ENCODE results near the gene ANGPTL1.

DNA sequence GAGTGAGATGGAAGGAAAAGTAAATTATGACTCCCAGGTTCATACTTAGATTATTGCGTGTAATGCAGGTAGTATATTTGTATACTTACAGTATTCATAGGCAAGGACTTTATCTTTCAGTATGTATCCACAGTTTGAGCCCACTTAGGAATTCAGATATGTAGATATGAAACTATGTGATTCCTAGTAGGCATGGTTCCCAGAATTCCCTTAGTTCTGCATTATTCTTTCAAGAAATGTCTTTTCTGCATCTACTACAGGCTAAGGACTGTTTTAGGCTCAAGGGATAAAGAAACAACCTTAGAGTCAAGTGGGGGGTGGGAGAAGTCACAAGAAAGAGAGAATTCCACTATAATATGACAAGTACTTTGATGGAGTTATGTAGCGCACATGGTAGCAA is 13.8 kb downstream of the ANGPTL1 start:
- TF ChIP-seq POLR2AphosphoS5 (IDR thresholded peaks at IDR 0.05) (no peak), POLR2A (IDR thresholded peaks at IDR 0.05) (no peak)
- TF ChIP-seq, protein P1, sequence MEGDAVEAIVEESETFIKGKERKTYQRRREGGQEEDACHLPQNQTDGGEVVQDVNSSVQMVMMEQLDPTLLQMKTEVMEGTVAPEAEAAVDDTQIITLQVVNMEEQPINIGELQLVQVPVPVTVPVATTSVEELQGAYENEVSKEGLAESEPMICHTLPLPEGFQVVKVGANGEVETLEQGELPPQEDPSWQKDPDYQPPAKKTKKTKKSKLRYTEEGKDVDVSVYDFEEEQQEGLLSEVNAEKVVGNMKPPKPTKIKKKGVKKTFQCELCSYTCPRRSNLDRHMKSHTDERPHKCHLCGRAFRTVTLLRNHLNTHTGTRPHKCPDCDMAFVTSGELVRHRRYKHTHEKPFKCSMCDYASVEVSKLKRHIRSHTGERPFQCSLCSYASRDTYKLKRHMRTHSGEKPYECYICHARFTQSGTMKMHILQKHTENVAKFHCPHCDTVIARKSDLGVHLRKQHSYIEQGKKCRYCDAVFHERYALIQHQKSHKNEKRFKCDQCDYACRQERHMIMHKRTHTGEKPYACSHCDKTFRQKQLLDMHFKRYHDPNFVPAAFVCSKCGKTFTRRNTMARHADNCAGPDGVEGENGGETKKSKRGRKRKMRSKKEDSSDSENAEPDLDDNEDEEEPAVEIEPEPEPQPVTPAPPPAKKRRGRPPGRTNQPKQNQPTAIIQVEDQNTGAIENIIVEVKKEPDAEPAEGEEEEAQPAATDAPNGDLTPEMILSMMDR (IDR thresholded peaks at IDR 0.05): no peak
